ENCODE data around the gene LCN1.

LCN1 gene

DNA sequence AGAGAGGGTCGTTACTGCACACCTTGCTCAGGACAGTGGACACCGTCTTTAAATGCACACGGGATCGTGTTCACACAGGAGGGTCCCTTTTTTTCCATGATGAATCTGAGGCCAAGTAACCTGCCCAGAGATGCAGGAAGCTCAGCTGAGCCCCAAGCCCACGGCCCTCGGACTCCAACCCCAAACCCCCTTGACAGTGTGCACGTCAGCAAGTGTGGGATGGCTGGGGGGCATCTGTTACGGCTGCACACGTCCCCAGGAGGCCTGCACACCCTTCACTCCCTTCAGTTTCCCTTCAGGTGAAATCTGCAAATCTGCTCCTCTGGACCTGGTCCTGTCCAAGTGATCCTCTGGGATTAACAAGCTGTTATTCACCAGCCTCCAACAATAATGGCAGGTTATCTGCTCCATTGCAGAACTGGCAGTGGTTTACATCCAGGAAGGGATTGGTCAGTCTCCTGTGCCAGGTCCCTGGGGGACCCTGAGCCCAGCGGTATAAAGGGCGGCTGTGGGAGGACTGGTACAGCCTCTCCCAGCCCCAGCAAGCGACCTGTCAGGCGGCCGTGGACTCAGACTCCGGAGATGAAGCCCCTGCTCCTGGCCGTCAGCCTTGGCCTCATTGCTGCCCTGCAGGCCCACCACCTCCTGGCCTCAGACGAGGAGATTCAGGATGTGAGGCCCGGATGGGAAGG is at the start of gene LCN1:
Gene LCN1 (plus strand): TSS at position 525 of the 692 bp plus-strand sequence. CDS start 58 bp downstream, at position 583.
- no peak for DNase-seq (ENCODE audit: low spot score)

DNA sequence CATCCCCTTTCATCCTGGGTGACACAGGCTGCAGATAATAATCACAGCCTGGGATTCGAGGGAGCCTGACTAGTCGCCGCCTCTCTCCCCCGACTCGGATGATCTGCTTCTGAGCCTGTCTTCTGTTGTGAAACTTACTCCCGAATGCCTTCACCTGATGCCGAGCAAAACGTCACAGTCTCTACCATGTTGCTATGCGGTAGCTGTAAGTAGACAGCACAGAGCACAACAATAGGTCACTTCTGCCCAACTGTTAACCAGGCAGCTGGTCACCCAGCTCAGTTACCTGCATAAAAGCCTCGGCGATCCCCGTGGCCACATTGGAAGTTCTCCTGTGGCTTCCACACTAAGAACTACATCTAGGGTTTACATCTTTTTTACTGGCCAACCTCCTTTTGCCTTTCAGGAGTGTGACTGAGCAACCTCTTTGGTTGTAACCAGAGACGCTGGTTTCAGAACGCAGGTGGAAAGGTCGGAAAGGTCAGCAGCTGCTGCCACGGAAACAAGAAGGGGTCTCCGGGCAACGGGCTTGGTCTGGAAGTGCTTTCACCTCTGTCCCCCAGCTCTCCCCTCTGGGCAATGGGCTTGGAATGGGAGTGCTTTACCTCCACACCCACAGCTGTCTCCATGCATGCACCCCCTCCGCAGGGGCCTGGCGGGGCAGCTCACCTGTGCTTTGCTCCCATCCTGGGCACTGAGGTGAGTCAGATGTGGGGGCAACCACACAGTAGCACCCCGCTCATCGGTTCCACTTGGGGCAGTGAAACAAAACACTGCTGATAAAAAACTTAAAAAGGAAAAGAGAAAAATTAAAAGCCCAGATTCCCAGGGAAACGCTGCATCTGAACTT is 49.2 kb upstream of the LCN1 start:
- DNase-seq (ENCODE audit: low spot score): no peak

- DNase-seq (ENCODE audit: low spot score): no peak
Observed at GRCh38 chr9:135473972-135474543, 47.2 kb upstream of the LCN1 start.

GRCh38 chr9:135474915-135475314 is 46.3 kb upstream of the LCN1 start:
- no peak for DNase-seq (ENCODE audit: low spot score)

DNA sequence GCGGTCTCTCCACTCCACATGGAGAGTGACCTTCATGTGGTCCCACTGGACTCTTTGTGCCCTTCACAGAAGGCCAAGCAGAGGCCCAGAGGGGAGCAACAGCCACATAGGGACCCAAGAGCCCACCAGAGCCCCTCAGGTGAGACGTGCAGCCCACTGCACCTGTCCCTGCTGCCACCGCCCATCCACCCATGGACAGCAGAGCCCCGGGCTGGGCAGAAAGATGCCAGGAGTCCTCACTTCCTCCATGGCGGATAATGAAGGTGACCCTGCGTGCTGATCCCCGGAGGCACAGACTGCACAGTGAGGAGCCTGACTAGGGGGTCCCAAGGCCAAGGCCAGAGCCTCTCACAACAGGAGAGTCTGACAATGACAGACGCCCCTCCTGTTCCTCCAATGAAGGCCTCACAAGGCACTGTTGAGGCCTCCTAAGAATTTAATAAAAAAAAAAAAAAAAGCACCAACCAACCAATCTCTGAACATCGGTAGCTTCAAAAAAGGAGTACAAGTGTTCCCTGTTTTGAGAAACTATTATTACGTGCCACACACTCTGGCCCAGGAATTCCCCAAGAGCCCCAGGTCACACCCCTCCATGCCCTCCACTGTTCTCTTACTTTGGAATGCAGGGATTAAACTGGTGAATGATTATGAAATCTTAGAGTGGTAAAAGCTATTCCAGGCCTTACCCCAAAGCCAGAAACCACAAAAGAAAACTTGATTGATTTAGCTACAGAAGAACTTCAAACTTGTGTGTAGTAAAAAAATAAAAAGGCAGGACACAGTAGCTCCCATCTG is 44.5 kb upstream of the LCN1 start:
- peak; percentile 53 for DNase-seq (ENCODE audit: low spot score)

DNA sequence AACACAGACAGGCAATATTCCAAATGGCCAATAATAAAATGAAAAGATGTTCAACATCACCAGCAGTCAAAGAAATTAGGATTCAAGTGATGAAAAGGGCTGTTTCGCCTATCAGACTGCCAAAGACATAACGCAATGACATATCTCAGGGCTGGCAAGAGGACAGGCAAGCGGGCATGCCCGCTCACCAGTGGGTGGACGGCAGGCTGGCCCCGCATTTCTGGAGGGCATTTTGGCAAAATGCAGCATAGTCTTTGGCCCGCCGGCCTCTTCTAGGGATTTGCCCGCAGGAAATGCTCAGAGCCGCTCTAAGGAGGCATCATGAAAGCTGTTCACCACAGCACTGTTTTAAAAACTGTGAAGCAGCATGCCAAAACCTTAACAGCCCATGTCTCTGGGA is 43.0 kb upstream of the LCN1 start:
- DNase-seq (ENCODE audit: low spot score): no peak

DNA sequence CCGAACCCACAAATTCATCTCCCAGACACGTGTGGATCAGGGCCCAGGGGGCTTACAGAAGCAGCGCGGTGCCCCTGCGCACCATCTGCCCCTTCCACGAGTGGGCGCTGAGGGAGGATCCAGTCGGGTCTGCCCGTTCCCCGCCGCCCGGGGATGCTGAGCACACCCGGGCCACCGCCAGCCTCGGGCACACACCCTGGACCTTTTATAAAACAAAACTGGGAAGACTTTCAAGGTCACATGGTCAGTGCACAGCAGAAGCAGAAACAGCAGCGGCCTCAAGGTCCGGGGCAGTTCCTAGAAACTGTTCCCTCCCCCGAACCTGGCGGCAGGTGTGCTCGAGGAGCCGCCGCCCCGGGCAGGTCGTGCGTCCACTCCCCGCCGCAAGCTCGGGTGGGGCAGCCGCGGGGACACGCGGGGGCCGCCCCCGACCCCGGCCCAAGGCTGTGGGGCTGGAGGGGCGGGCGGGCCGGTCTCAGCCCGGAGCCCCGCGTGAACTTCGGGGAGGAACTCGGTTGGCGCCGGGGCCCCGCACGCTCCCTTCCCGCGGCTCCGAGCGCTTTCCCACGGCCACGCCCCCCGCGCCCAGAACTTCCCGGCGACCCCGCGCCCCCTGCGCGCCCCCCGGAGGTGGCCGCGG is 42.3 kb upstream of the LCN1 start:
- peak; percentile 67 for DNase-seq (ENCODE audit: low spot score)

DNA sequence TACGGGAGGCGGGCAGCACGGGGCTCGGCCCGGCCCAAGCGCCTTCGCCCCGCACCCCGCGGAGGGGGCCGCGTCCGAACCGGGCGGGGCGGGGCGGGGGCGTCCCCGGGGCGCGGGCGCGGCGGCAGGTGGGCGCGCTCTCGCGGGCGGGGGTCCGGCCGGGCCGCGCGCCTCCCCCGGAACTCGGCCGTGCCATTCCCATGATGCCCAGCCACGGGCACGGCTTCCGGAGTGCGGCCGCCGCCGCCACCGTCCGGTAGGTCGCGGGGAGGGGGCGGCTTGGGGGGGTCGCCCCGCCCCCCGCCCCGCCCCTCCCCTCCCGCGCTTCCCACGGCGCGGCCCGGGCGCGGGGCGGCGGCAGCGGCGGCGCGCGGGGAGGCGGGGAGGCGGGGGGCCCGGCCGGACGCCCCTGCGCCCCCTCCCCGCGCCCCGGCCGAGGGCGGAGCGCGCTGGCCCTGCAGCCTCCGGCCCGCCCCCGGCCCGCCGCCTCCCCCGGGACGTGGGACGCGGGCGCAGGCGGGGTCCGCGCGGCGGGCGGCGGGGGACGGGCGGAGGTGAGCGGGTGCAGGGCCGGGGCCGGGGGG is 41.7 kb upstream of the LCN1 start, which contains the start of gene PPP1R26:
Gene PPP1R26 (plus strand): TSS at position 314 of the 584 bp plus-strand sequence. CDS start 4,729 bp downstream, outside the sequence.
- DNase-seq (ENCODE audit: low spot score): peak; percentile 35

GRCh38 chr9:135480071-135480939 is 40.9 kb upstream of the LCN1 start:
- peak; percentile 82 for DNase-seq (ENCODE audit: low spot score)

- no peak for DNase-seq (ENCODE audit: low spot score)
Observed at GRCh38 chr9:135480940-135481310, 40.3 kb upstream of the LCN1 start.

- DNase-seq (ENCODE audit: low spot score): no peak
Observed at GRCh38 chr9:135482015-135482754, 39.1 kb upstream of the LCN1 start.

GRCh38 chr9:135484460-135485277 is 36.6 kb upstream of the LCN1 start:
- no peak for DNase-seq (ENCODE audit: low spot score)

- DNase-seq (ENCODE audit: low spot score): no peak
Observed at GRCh38 chr9:135485385-135485784, 35.9 kb upstream of the LCN1 start.

- no peak for DNase-seq (ENCODE audit: low spot score)
Observed at GRCh38 chr9:135485832-135486231, 35.4 kb upstream of the LCN1 start.

GRCh38 chr9:135486267-135487065 is 34.8 kb upstream of the LCN1 start:
- DNase-seq (ENCODE audit: low spot score): no peak

DNA sequence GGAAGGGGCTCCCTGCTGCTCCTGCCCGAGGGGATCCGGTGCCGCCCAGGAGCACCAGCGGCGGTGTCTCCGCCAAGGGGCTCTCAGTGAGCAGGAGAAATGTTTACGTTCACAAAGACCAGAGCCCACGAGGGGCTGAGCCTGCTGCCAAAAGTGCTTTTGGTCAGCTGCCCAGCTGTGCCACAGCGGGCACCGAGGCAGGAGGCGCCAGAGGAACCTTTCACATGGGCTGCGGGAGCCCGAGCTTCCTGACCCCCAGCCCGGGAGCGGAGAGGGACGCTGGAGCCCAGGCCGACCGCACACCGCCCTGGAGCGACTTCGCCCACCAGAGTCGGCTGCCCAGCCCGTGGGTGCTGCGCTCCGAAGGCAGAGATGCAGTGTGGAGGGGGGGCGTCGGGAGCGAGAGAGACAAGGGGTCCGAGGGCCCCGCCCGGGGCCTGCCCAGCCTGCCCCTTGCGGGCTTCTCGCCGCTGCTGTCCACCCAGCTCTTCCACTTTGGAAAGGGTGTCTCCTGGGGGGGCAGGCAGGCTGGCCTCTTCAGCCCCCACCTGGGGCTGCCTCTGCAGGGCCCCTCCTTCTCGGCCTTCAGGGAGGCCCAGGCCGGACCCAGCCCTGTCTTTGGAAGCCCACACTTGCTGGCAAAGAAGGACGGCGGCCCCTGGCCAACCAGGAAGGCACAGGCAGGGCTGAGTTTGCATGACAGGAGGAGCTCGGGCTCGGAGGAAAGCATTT is 33.8 kb upstream of the LCN1 start:
- DNase-seq (ENCODE audit: low spot score): no peak

- no peak for DNase-seq (ENCODE audit: low spot score)
Observed at GRCh38 chr9:135488013-135488330, 33.3 kb upstream of the LCN1 start.

Measured in AG20443 (cell line).